HG03060 (cell line): ENCODE results near the gene RNPEPL1.

Experiments
- ATAC-seq: cut with Tn5 transposase; IDR thresholded peaks from one replicate; pipeline ENCODE4 v1.9.1; 2021; ENCODE audit warnings: low read depth, moderate number of reproducible peaks; ENCODE audit not compliant: unreplicated experiment

The RNPEPL1 gene

DNA sequence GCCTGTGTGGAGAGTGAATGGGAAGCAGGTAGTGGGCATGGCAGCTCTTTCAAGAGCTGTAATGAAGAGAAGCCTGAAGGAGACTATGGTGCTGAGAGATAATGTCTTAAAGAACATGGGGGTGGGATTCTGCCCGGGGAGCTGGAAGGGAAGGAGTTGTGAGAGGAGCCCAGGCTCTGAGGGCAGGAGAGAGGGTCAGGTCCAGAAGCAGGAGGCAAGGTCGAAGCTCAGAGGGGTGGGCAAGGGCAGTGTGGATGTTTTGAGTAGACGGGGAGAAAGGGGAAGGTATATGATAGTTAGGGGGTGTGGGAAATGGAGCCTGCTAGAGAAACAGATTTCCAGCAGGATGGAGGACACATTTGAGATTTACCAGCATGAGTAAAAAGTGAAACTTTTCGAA, 20.4 kb downstream of the RNPEPL1 start:
- ATAC-seq = no peak

DNA sequence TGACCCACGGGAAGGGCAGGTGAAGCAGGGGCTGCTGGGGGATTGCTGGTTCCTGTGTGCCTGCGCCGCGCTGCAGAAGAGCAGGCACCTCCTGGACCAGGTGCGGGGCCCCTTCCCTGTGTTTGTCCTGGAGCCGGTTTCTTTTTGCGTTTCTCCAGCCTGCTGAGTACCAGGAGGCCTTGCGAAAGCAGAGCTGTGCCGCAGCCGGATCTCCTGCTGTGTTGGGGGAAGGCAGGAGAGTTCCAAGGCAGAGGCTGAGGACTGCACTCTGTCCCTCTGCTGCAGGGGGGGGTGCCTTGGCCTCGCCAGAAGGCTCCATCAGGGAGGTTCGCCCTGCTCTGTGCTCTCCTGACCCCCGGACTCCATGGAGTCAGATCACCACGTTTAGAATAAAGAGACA, 21.1 kb downstream of the RNPEPL1 start:
- ATAC-seq = no peak

DNA sequence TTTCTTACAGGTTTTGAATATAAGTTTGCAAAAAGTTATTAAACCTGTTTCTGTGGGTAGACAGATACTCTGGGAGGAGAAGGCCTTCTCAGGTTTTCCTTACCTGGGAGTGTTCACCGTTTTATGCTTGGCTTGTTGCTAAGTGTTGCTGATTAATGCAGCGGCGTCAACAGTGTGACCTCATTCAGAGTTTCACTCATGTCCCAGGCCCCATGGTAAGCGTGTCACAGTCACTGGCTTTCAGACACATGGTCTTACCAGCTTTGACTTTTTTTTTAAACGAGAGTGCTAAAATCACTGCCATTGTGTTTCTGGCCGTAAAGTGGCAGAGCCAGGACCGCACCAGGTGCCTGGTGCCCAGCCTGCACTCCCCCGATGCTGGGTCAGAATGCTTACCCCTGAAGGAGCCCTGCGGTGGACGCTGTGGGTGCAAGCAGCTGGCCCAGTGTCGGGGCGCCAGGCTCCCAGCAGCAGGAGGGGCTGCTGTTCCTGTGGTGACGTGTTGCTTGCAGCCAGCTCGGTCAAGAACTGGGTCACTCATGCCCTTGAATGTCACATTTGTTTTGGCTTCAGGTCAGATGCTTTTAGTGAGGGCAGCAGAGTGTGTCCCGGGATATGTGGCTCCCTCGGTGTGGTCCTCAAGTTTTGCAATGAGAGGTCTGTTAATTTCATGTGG, 21.7 kb downstream of the RNPEPL1 start:
- ATAC-seq = no peak

DNA sequence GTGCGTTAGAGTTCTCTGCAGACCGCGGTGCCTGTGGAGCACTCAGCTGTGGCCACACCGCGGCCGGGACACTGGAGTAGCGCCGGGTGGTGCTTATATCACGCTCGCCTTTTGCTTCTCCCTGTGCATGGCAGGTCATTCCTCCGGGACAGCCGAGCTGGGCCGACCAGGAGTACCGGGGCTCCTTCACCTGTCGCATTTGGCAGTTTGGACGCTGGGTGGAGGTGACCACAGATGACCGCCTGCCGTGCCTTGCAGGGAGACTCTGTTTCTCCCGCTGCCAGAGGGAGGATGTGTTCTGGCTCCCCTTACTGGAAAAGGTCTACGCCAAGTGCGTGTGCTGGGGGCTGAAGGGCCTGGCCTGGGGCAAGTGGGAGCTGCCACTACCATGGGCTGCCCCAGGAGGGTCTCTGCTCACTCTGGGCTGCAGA, 22.4 kb downstream of the RNPEPL1 start:
- ATAC-seq = no peak

DNA sequence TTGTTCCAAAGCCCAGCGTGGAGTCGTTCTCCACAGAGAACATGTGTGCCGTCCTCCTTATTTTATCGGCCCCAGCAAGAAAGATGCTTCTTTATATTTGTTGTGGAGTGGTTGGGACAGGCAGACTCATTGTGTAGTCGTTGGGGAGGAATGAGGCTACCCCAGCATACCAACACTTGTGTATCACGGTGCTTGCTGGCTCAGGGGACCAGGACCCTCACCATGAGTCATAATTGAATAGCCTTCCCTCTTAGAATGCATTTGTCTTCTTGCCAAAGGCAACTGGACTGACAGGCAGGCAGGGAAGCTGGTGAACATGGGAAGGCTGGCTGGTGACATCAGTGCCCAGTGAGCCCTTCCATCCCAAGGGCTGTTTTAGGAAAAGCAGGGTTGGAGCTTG, 22.9 kb downstream of the RNPEPL1 start:
- ATAC-seq = no peak

DNA sequence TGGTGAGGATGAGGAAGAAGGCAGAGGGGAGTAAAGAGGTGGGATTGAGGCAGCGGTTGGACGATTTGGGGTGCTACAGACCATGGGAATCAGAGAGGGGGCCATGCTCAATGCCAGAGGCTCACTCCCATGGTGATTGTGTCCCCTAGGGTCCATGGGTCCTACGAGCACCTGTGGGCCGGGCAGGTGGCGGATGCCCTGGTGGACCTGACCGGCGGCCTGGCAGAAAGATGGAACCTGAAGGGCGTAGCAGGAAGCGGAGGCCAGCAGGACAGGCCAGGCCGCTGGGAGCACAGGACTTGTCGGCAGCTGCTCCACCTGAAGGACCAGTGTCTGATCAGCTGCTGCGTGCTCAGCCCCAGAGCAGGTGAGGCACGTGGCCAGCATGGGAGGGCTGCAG, 23.5 kb downstream of the RNPEPL1 start:
- ATAC-seq = no peak

DNA sequence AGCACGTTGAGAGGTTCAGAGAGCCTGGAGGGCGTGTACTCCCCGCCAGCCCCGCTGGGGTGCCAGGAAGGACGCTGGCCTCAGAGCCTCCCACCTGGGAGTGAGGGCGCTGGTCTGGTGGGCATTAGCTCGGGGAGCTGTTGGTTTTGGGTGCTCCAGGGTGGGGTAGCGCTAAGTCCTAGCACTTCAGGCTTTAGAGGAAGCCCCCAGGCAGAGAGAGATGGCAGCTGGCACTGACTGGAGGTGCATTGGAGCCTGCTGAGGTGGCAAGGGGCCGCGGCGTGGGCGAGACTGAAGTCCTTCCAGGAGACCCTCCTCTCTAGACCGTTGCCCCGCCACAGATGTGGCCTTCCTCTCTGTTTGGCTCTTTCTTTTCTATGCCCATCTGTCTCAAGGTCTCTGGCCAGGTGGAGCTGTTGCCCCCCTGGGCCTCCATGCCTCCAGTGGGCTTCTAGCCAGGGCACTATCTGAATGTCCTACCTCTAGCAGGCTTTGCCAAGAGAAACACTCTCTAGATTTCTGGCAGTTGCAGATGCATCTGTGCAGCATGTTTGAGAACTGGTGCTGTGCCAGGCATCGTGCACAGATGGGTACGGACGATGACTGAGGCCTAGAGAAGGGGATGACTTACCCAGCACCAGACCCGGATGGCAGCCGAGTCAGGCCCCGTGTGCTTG, 24.9 kb downstream of the RNPEPL1 start:
- no peak for ATAC-seq

DNA sequence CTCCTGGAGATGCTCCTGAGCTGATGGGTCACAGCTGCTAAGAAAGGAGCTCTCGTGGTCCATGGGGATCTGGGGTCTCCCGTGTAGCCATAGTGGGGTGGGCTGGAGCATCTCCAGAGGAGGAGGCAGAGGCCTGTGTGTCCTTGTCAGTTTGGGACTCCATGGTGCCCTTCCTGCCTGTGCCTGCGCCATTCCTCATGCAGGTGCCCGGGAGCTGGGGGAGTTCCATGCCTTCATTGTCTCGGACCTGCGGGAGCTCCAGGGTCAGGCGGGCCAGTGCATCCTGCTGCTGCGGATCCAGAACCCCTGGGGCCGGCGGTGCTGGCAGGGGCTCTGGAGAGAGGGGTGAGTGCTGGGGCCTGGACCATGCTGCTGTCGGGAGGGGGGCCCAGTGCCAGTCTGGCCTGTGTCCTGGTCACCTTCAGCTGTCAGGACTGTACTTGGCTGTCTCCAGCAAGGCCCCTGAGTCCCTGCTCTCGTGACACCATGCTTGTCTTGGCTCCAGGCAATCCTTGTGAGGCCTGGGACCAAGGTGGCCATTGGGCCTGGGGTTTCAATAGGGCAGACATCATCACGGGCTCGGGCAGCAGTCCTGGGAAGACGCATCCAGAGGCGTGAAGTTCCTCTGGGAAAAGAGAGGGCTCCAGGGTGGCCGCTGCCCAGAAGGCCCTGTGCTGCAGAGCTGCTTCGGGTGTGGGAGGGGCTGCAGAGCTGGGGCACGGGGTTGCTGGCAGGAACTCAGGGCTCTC, 25.6 kb downstream of the RNPEPL1 start:
- no peak for ATAC-seq

DNA sequence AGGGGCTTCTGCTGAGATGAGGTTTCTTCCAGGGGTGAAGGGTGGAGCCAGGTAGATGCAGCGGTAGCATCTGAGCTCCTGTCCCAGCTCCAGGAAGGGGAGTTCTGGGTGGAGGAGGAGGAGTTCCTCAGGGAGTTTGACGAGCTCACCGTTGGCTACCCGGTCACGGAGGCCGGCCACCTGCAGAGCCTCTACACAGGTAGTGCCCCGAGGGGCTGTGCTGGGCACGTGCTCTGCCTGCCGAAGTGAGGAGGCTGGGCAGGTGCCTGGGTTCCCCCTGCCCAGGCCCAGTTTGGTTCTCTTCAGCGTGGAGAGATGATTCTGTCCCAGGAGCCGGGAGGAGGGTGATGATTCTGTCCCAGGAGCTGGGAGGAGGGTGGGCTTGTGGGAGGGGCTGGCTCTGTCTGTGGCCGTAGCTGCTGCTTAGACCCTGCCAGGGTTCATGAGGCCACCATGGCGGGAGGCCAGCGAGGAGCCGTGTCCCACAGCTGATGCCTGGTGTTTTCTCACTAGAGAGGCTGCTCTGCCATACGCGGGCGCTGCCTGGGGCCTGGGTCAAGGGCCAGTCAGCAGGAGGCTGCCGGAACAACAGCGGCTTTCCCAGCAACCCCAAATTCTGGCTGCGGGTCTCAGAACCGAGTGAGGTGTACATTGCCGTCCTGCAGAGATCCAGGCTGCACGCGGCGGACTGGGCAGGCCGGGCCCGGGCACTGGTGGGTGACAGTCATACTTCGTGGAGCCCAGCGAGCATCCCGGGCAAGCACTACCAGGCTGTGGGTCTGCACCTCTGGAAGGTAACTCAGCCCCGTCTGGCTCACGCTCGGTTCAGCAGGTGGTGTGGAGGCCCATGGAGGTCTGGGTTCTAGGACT, 26.5 kb downstream of the RNPEPL1 start:
- ATAC-seq = no peak

DNA sequence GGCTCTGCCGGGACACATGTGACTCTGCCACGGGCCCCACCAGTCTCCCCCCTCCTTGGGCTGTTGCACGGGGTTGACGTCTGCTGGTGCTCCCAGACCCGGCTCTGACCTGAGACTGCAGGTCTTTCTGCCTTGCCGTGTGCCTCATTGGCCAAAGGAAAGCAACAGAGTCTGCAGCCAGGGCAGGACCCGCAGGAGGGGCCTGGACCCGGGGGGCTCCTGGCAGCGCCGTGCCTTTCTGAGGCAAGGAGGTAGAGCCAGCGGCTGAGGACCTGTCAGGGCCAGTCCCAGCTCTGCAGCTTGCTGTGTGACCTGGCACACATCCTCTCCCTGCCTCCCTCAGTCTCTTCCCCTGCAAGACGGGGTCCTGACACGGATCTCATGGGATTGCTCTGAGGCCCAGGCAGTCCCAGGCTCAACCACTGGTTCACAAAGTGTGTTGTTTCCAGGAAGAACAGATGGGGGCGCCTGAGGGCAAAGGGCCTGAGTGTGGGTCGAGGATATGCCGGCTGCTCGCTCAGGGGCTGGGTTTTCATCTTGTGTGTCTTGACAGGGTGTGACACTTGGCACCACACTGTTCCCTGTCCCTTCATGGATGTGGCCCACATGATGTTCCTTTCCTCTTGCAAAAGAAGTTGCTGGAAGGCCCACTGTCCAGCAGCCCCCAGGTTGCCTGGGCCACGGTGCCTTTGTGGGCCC, 27.2 kb downstream of the RNPEPL1 start:
- no peak for ATAC-seq

DNA sequence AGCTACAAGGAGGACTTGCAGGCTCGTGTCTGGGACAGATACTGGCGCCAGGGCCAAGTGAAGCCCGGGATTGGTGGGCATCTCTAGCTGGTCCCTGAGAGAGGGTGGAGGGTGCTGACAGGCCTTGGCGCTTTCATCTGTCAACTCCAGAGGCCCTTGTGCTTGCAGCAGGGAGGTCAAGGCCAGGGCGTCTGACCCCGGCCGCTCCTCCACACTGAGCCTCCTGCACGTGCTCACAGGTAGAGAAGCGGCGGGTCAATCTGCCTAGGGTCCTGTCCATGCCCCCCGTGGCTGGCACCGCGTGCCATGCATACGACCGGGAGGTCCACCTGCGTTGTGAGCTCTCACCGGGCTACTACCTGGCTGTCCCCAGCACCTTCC, 27.8 kb downstream of the RNPEPL1 start:
- no peak for ATAC-seq

DNA sequence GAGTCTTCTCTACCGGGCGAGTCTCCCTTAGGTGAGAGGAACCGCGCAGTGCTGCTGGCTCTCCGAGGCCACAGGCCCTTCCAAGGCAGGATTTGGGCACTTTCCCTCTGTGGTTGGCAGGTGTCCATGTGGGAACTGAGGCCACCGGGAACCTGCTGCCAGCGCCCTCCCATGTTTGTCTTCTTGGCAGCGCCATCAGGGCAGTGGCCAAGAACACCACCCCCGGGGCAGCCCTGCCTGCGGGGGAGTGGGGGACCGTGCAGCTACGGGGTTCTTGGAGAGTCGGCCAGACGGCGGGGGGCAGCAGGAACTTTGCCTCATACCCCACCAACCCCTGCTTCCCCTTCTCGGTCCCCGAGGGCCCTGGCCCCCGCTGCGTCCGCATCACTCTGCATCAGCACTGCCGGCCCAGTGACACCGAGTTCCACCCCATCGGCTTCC, 28.2 kb downstream of the RNPEPL1 start:
- ATAC-seq = no peak

DNA sequence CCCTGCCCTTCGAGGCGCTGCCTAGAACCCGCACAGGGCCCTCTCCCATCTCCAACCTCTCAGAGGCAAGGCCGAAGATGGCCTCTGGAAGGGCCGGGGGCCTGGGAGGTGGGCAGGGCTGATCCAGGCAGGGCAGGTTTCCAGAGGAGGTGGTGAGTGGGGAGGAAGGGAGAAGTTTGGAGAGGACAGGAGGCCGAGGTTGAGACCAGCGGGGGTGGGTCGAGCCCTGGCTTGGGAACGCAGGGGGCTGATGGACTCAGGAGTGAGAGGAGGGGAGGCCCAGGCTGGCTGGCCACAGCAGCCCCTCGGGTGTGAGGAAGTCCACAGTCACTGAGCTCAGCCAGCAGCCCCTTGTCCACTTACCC, 28.8 kb downstream of the RNPEPL1 start:
- no peak for ATAC-seq

DNA sequence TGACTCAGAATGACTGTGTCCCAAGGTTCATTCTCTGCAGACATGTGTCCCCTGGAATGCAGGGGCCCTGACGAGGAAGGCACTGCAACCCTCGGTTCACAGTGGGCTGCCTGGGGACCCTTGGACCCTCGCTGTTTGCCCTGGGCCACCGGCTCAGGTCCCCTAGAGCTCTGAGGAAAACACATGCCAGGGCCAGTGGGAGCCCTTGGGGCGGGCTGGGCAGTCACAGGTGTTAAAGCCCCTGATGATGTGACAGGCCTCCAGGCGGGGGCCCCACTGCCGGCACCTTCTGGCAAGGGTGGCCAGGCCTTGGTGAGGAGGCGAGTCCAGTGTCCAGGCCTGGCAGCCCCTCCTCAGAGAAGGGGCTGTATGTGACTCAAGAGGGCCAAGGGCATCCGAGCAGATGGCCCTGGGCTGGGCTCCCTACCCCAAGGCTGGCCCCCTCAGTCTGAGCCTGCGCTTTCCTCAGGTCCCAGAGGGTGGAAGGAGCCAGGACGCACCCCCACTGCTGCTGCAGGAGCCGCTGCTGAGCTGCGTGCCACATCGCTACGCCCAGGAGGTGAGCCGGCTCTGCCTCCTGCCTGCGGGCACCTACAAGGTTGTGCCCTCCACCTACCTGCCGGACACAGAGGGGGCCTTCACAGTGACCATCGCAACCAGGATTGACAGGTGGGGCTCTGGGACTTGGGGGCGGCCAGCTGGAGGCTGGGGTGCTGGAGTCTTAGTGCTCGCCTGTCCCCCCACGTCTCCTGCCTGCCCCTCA, 29.3 kb downstream of the RNPEPL1 start:
- ATAC-seq = no peak

DNA sequence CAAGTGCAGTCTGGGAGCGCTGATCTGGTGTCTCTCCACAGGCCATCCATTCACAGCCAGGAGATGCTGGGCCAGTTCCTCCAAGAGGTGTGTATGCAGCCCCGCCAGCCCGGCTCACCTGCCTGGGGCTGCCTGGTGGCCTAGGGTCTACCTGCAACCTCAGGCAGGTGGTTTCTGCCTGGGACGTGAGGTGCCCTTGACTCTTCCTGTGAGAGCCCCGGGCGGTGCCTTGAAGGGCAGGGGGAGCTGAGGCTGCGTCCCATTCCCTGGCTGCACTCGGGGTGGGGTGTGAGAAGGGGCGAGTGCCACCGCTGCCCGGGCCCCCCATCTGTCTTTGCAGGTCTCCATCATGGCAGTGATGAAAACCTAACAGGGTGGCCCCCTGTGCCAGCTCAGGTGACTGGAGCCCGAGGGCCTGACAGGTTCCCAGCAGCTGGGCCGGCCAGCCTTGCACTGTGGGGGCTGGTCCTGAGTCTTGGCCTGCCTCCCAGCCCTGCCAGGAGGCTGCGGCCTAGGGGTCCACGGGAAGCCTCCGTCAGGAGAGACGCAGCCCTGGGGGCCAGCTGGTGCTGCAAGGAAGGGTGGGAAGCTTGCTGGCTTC, 30.1 kb downstream of the RNPEPL1 start:
- ATAC-seq = no peak

DNA sequence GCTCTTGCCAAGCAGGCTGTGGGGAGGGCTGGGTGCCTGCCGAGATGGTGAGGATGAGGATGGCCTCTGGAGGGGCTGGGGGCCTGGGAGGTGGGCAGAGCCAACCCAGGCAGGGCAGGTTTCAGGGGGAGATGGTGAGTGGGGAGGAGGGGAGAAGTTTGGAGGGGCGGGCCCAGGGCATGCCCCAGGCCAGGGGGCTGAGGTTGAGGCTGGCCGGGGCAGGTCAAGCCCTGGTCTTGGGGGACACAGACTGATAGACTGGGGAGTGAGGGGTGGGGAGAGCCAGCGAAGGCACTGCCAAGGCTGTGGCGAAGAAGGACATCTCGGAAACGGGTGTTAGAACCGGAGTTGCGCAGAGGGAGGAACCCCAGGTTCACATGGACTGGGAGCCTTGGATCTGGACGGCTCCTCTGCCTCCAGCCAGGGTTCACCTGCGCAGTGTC, 30.9 kb downstream of the RNPEPL1 start:
- ATAC-seq = no peak

DNA sequence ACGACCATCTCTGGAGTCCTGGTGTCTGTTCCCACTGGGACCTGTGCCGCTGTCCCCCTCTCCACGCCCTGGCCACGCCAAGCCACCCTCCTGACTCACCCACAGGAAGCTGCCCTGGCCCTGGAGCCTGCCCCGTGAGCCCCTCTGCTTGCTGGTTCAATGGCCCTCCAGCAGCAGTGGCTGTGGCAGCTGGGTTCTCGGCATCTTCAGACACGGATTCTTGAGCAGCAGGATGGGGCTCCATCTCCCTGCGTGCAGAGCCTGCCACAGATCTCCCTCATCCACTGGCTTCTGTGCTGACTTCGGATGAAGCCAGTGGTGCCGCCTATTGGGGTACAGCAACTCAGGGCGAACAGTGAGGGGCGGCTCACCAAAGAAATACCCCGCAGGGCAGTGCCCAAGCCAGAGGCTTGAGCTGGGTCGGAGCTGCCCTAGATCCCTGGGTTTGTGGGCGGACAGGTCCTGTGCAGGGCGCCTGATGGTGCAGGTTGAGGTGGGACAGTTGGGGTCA, 32.2 kb downstream of the RNPEPL1 start:
- ATAC-seq = no peak

DNA sequence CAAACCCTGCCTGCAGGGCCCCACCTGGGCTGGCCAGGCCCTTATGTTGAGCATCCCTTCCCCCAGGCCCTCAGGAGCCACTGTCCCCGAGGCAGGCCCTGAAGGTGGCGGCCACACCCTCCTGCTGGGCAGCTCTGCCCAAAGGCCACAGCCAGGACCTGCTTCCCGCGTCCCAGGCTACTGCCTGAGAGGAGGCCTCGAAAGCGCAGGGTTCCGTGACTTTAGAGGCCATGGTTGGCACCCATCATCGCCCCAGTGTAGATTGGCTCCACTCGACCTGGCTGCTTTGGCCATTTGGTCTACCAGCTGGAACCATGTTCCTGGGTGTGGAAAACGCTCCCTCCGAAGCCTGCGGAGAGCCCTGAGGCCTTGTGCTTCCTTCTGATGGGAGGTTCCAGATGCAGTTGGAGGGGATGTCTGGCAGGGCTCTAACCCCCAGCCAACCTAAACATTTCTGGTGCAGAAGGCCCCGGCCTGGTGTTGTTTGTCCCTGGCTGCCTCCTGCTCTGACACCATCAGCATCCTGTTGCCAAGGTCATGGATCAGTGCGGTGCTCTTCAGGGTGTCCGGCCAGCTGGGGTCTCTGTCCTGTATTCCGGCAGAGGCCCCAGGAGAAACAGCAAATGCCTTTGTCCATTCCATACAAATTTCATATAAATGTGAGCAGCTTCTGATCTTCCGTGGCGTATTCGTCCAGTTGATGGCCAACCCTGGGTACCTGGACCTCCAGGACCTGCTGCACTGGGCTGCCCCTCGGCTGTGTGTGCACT, 33.0 kb downstream of the RNPEPL1 start:
- no peak for ATAC-seq
